GM12872 (cell line): Measurements from ENCODE around the gene C16orf78.

ENCODE experiments used
- TF ChIP-seq, protein P1 (sequence below): IDR thresholded peaks from 3 replicates; pipeline ENCODE4 v1.5.1; 2011; ENCODE audit warnings: low read depth, mild to moderate bottlenecking, low read length, moderate library complexity; ENCODE audit not compliant: insufficient read depth

The C16orf78 gene

DNA sequence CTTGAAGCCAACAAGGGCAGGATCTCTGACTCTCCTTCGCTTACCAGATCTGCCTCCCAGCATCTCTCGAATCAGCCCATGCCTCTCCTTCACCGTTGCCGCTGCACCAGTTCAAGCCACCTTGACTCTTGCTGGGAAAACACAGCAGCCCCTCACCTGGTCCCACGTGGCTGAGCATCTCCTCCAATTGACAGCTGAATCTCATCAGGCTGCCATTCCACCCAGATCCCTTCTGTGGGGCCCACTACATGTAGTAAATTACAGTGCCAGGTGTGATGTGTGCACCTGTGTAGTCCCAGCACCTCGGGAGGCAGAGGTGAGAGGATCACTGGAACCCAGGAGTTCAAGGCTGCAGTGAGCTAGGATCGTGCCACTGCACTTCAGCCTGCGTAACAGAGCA is 37.8 kb upstream of the C16orf78 start:
- TF ChIP-seq, protein P1, sequence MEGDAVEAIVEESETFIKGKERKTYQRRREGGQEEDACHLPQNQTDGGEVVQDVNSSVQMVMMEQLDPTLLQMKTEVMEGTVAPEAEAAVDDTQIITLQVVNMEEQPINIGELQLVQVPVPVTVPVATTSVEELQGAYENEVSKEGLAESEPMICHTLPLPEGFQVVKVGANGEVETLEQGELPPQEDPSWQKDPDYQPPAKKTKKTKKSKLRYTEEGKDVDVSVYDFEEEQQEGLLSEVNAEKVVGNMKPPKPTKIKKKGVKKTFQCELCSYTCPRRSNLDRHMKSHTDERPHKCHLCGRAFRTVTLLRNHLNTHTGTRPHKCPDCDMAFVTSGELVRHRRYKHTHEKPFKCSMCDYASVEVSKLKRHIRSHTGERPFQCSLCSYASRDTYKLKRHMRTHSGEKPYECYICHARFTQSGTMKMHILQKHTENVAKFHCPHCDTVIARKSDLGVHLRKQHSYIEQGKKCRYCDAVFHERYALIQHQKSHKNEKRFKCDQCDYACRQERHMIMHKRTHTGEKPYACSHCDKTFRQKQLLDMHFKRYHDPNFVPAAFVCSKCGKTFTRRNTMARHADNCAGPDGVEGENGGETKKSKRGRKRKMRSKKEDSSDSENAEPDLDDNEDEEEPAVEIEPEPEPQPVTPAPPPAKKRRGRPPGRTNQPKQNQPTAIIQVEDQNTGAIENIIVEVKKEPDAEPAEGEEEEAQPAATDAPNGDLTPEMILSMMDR = no peak

DNA sequence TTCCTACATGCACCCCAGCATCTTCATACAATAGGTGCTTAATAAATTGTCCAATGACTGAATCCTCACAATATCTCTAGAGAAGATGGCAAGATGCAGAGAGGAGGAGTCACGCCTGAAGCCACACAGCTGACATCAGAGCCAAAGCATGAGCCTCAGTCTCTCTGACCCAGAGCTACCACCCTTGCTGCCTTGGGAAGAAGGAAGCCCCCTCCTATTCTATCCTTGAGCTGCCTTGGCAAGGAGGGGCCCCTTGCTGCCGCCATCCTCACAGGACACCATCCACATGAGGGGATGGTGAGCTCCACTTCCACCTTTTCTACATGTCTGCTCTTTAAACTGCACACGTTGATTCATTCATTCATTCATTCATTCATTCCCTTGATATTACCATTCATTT is 37.0 kb upstream of the C16orf78 start:
- TF ChIP-seq, protein P1 = no peak

- TF ChIP-seq, protein P1 = no peak
Measured at GRCh38 chr16:49337814-49338350, 35.7 kb upstream of the C16orf78 start.

GRCh38 chr16:49338611-49339265 is 34.9 kb upstream of the C16orf78 start:
- TF ChIP-seq, protein P1 = no peak

DNA sequence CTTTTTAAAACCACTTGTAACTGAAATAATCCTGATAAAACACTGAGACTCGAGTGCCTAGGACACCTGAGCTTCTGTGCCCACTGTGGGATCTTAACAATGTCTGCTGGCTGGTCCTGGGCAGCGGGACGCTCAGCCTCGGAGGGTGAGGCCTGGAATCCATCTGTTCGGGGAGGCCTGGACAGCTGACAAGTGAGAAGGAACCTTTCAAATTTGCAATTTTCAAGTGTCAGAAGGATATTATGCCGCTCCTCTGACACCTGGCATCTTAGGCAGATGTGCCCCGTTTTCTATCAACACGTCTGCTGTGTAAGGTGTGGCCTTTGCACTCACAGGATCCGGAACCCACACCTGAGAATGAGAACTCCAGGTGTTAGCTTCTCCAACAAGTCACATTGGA is 33.1 kb upstream of the C16orf78 start:
- TF ChIP-seq, protein P1 = no peak

DNA sequence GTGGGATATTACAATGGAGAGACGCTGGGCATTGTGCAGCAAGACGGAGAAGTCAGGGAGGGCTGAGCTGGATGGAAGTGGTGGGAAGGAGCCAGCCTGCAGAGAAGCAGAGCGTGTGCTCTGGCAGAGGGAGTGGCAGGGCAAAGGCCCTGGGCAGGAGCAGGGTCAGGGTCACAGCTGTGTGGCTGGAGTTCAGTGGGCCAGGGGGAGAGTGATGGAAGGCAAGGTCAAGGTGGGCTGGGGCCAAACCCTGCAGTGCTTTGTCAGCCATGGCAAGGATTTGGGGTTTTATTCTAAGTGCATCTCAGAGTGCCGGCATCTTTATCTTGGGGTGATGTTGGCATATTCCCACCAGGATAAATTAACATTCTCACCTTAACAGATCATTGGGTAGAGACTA is 31.9 kb upstream of the C16orf78 start:
- TF ChIP-seq, protein P1 = no peak

- TF ChIP-seq, protein P1 = no peak
Measured at GRCh38 chr16:49342336-49343265, 31.0 kb upstream of the C16orf78 start.
